Measurements from ENCODE around the gene OR8B4.
"Not testable (repeated sequence)": the region's sequence is repeated elsewhere in the genome, so short reads cannot be mapped to it uniquely, and the experiment has no call there.

Gene OR8B4

DNA sequence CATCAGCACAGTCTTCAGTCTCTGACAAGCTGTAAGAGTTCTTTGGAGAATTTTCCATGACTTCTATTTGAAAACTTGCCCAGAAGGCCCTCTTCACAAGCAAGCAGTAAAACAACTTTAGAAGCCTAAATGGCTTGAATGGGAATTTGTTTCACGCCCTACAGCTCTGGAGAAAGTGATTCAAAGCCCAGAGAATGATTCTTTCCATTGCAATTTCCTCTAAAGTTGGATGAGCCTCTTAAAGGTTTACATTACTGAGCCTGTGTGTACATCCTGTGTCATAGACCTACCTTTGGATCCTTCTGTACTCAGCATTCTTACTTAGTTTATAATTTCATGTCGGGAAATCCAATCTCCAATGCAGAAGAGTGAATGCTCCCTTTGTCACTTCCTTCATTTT lies 19.1 kb downstream of the OR8B4 start:
- no peak for DNase-seq

DNA sequence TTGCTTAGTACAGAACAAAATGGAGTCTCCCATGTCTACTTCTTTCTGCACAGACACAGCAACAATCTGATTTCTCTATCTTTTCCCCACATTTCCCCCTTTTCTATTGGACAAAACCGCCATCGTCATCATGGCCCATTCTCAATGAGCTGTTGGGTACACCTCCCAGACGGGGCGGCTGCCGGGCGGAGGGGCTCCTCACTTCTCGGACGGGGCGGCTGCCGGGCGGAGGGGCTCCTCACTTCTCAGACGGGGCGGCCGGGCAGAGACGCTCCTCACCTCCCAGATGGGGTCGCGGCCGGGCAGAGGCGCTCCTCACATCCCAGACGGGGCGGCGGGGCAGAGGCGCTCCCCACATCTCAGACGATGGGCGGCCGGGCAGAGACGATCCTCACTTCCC lies 21.5 kb downstream of the OR8B4 start:
- DNase-seq, result not testable (repeated sequence)

DNA sequence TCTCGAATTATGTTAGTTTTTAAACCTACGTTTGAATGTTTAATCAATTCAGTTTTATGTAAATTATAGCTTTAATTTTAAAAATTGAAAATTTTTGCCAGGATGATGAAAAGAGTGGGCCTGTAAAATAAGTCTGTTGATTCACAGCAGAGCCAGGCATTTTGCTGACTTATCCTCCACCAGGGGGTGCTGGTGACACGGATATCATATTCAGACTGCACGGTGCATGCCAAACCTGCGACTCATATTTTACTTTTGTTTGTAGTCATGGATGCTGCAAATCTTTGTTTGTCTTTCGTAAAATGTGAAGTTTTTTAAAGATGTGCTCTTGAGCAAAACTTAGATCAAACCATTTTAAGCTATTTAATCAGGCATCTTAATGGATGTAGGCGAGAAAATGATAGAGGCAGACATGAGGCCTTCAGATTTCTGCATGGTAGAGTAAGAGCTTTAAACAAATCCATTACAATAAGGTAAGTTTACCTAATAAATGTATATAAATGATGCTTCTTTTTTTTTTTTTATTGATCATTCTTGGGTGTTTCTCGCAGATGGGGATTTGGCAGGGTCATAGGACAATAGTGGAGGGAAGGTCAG lies 22.2 kb downstream of the OR8B4 start:
- peak; percentile 85 for DNase-seq

DNA sequence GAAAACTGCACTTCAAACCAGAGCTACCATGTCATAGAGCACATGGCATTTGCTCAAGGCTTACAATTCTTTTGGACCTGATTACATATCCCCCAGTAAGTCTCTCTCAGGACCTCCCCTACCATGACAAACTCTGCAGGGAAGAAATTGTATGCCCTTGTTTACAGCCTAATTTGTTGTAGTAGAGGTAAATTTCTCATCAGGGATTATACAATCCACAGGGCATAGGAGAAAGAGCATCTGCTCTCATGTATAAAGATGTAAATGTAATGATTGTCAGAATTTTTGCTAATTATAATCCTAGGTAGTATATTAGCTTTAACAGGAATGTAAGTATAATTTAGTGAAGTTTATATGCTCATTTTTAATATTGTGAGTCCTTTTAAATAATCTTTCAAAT lies 25.7 kb downstream of the OR8B4 start, which contains the start of gene OR8B3:
TSS of gene OR8B3 (minus strand) at position 101 of the 400 bp plus-strand sequence. CDS start 1,673 bp downstream, outside the sequence.
- no peak for DNase-seq

DNA sequence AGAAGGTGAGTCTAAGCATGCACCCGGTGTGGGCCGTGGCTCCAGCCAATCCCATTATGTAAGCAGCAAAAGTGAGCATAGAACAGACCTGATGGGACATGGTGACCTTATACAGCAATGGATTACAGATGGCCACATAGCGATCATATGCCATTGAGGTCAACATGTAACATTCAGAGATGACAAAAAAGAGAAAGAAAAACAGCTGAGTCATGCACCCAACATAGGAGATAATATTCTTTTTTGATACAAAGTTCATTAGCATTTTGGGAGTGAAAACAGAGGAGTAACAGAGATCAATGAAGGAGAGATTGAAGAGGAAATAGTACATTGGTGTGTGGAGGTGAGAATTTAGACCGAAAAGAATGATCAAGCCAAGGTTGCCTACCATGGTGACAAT lies 27.8 kb downstream of the OR8B4 start:
- DNase-seq, result not testable (repeated sequence)

DNA sequence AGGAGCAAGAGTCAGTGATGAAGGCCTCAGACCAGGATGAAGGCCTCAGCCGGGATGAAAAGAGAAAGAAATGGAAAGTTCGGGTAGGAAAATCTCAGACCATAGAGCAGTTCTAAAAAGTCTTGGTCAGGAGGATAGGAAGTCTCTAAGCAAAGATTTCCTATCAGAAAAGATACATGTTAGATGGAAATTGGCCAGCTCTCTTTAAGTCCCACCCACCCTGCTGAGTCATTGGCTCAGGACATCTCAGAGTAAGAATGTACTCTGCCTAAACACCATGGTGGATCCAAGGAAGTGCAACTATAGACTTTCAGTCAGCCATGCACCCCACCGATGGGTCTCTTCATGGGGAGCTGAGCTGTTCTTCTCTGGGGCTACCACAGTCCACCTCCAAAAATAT lies 30.3 kb downstream of the OR8B4 start:
- peak; percentile 21 for DNase-seq

DNA sequence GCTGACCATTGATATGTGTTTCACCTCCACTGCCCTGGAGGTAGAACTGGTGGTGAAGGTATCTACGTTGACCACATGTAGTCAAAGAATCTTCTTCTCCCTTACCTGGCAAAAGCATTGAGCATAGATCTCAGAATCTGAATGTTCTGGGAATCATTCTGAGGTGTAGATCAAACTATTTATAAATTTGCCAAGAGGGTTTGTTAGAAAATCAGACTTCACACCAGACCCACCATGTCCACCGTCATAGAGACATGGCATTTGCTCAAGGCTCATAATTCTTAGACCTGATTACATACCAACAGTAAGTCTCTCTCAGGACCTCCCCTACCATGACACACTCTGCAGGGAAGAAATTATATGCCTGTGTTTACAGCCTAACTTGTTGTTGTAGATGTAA lies 40.3 kb downstream of the OR8B4 start, which contains the start of gene OR8B2:
TSS of gene OR8B2 (minus strand) at position 101 of the 400 bp plus-strand sequence. CDS start 1,156 bp downstream, outside the sequence.
- DNase-seq, result no peak

DNA sequence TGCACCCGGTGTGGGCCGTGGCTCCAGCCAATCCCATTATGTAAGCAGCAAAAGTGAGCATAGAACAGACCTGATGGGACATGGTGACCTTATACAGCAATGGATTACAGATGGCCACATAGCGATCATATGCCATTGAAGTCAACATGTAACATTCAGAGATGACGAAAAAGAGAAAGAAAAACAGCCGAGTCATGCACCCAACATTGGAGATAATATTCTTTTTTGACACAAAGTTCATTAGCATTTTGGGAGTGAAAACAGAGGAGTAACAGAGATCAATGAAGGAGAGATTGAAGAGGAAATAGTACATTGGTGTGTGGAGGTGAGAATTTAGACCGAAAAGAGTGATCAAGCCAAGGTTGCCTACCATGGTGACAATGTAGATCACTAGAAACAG lies 41.8 kb downstream of the OR8B4 start:
- not testable (repeated sequence) for DNase-seq

DNA sequence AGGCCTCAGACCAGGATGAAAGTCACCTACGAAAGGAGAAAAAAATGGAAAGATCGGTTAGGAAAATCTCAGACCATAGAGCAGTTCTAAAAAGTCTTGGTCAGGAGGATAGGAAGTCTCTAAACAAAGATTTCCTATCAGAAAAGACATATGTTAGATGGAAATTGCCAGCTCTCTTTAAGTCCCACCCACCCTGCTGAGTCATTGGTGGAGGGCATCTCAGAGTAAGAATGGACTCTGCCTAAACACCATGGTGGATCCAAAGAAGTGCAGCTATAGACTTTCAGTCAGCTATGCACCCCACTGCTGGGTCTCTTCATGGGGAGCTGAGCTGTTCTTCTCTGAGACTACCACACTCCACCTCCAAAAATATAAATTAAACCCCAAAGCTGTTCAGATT lies 44.1 kb downstream of the OR8B4 start:
- DNase-seq, result no peak

DNA sequence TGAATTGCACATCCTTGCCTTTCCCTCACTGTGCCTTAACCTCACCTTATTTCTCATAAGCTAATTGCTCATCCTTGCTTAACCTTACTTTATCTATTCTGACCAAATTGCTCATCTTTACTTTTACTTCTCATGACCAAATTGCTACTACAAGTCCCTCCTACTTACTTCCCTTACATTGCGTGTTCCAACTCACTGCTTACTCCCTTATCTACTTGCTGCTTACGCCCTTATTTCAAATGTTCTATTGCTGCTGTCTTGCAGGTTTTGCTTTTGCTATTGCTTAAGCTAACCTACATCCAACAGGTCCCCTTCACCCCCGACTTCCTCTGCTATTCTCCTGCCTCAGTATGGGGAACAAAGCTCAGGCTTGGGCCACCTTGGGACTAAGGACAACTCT lies 48.4 kb downstream of the OR8B4 start:
- DNase-seq, result no peak
